Measurements from ENCODE around the gene COL23A1.
A peak's percentile ranks its signal among the peaks of the same experiment; 100 is the strongest.

Gene COL23A1

GRCh38 chr5:178434016-178434761 is 156.0 kb downstream of the COL23A1 start:
- DNase-seq (ENCODE audit: low read depth) = no peak

DNA sequence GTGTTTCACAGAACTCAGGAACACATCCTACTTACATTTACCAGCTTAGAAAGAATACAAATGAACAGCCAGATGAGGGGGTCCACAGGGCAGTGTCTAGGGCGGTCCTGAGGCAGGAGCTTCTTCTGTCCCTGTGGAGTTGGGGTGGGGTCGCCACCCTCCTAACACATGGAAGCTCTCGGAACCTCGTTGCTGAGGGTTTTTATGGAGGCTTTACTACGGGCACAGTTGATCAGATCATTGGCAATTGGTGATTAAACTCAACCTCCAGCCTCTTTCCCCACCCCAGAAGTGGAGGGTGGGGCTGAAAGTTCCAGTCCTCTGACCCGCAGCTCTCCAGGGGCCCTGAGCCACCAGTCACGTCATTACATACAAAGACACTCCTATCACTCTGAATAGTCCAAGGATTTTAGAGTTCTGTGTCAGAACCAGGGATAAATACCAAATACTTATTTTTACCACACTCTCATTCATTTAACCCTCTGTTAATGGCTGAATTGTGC is 156.9 kb downstream of the COL23A1 start:
- no peak for DNase-seq (ENCODE audit: low read depth)

GRCh38 chr5:178432421-178433272 is 157.5 kb downstream of the COL23A1 start:
- no peak for DNase-seq (ENCODE audit: low read depth)

DNA sequence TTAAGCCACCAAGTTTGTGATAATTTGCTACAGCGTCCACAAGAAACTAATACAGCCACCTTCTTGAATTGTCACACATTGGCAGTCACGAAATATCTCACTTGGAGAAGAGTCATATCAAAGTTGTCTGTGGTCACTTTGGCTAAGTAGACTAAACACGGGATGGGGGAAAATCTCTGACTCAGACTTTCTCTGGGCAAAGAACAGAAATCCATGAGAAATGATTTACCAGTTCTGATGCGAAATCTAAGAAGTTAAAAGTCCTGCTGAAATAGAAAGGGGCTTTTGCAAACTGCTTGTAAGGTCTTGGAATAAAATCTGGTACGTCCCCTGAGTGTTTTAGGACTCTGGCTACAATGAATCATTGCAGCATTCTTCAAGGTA is 158.4 kb downstream of the COL23A1 start:
- peak; percentile 28 for DNase-seq (ENCODE audit: low read depth)

- no peak for DNase-seq (ENCODE audit: low read depth)
Measured at GRCh38 chr5:178431063-178431781, 159.0 kb downstream of the COL23A1 start.

GRCh38 chr5:178430186-178431062 is 159.8 kb downstream of the COL23A1 start:
- DNase-seq (ENCODE audit: low read depth) = no peak

DNA sequence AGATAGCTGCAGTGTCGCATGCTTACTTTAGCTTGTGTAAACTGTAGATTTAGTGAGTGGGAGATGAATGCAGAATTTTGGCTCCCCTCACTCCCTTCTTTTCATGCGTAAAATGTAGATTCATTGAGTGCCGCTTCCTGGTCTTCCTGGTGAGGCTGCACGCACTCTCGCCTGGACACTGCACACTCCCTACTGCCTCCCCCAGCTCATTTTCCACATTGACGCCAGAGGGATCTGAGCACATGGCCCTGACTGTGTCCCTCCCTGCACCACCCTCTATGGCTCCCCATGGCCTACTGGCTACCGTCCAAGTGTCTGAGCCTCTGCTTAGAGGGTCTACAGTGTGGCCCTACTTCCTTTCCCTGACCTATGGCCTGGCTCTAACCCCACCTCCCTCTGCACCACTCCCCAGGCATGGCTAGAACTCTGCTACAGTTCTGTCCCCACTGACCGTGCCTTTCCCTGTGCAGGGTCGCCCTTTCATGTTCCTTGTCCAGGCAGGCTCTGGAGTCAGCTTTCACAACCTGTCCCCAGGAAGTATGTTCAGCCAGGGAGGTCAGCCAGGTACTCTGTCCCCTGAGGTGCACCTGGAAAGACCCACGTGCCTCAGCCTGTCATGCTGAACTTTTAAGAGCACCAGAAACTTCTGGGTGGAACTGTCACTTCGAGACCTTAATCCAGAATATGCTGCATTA is 160.6 kb downstream of the COL23A1 start:
- no peak for DNase-seq (ENCODE audit: low read depth)

DNA sequence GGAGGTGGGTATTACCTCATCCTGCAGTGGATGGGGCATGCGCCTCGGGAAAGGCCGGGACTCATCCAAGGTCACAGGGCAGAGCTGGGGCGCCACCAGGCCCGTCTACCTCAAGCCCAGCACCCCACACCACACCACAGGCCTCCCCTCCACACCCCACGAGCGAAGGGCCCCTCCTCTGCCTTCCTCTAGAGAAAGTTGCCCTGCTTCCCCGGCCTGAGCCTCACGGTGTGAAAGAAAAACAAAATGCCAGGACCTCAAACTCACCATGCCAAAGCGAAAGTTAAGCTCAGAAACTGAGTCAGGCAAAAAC is 161.1 kb downstream of the COL23A1 start:
- no peak for DNase-seq (ENCODE audit: low read depth)

DNA sequence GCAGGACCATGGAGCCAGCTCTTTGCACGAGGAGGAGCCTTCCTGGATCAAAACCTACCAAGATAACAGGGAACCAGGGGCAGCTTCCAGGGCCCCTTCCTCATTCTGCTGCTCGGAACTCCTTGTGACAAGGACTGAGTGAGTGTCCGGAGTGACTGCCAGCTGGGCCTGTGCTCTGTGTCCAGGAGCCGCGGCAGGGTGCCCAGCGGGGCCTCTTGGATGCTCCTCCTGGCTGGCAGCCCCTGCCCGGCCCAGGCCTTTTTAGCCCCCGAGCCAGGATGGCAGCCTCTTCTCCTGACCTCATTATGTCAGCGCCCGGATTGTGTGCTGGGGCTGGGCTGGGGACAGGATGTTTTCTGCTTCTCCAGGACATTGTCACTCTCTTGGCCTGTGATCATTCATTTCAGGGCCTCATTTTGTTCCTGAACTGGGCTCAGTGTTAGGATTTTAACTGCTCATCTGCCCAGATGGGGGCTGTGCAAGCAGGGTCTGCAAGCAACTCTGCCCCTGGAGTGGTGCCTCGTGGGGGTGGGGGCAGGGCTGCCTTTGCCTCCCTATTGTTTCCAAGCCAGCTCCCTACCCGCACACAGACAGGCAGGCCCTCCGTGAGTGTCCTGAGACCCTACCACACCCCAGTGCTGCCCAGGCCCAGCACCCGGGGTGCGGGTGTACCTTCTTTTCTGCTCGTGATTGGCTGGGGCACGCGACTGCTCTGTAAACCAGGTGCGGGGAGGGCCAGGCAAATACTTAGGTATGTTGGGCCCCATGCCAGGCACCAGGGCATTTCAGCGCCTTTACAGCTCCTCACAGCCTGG is 161.6 kb downstream of the COL23A1 start:
- no peak for DNase-seq (ENCODE audit: low read depth)

GRCh38 chr5:178427576-178428197 is 162.5 kb downstream of the COL23A1 start:
- DNase-seq (ENCODE audit: low read depth) = no peak

DNA sequence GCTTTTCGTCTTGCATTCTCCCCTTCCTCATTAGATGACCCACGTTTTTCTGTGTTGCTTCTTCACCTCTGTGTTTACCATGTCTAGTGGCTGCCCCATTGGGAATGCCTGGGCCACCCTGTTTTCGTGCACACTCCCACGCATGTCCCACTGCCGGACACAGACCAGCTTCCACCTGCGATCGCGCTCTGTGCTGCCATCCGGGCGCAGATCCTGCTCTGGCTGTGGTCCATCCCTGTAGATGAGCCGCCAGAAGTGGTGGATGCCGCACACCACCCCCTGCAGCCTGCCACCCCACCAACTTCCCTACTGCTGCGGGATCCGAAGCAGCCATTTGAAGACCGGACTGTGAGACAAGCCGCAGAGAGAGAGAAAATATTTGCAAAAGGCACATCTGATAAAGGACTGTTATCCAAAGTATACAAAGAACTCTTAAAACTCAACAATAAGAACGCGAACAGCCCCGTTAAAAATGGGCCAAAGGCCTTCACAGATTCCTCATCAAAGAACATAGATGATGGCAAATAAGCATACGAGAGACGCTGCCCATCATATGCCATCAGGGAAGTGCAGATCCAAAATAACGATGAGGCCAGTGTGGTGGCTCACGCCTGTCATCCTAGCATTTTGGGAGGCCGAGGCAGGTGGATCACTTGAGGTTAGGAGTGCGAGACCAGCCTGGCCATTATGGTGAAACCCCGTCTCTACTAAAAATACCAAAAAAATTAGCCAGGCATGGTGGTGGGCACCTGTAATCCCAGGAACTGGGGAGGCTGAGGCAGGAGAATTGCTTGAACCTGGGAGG is 163.7 kb downstream of the COL23A1 start:
- DNase-seq (ENCODE audit: low read depth) = no peak

- no peak for DNase-seq (ENCODE audit: low read depth)
Measured at GRCh38 chr5:178425621-178426068, 164.5 kb downstream of the COL23A1 start.

DNA sequence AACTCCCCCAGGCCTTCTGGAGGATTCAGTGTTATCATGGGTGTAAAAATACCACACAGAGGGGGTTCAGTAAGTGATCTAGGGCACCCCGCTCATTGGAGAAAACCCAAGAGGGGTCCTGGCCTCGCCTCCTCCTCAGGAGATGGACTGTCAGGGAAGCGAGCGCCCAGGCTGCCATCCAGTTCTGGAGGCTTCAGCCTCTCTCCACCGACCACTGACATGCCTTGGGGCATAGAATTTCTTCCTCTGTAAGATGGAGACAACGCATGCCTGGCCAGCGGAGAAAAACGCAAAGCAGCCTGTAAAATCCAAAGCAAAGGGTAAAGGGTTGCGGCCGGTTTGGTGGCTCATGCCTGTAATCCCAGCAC is 165.4 kb downstream of the COL23A1 start:
- DNase-seq (ENCODE audit: low read depth) = no peak

DNA sequence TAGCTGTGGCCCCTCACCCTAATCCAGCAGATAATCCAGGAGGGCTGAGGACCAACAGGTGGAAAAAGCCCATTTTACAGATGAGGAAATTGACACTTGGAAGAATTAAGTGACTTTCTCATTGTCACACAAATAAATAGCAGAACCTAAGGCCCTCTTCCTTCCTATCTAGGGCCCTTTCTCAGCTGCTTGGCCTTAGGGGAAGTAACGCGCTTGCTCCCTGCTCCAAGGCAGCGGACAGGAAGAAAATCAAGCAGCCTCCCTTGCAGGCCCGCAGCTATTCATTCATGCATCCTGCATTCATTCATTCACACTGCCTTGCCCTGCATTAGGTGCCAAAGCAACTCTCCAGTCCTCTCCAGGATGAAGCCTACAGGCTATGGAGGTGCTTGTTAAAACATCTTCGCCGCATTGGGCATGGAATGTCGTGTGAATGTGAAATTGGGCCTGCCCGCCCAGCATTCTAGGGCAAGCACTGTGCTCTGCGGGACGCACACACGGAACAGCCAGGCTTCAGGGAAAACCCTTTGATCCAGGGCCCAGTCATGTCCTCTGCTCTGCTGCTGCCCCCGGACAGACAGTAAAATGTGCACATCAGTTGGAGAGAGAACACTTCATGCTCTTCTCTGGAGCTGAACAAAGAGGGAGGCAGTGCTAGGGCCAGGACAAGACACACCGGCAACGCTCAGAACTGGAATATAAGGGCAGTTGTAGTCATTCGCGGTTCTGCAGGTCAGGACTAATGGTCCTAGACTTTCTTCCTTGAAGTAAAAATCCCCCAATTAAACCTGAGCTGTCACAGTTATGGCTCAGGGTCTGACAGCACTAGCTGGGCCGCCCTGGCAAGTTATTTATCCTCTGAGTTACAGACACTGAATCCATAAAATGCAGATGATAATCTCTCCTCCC is 166.0 kb downstream of the COL23A1 start:
- DNase-seq (ENCODE audit: low read depth) = no peak

GRCh38 chr5:178423431-178423830 is 166.8 kb downstream of the COL23A1 start:
- no peak for DNase-seq (ENCODE audit: low read depth)

GRCh38 chr5:178422400-178422775 is 167.8 kb downstream of the COL23A1 start:
- DNase-seq (ENCODE audit: low read depth) = no peak

- no peak for DNase-seq (ENCODE audit: low read depth)
Measured at GRCh38 chr5:178421699-178422399, 168.3 kb downstream of the COL23A1 start.
